Heart right ventricle (tissue), 16 donors: Measurements from ENCODE around the gene GPLD1. TPM values are rescaled to one million over a fixed set of nuclear protein-coding genes. Genes with fewer than 3 reads are reported as not detected.
"Not testable (repeated sequence)": the region's sequence is repeated elsewhere in the genome, so short reads cannot be mapped to it uniquely, and the experiment has no call there.

ENCODE experiments used
- ATAC-seq, 8 donors: fragments of 200-7000 bp; cut with Tn5 transposase; one replicate each; pipeline ENCODE4 v1.9.1; 2020; ENCODE audit warnings: mild to moderate bottlenecking in 8 of 8, moderate library complexity in 8 of 8, moderate number of reproducible peaks in 1 of 8
- DNase-seq, 2 donors: peaks; one replicate each; pipeline ENCODE4 v3.0.0-alpha.2; 2020
- H3K27ac ChIP-seq, 10 donors: fragments of 200-600 bp; sonication (generic) in 2 of 10; one replicate each; pipeline versions ENCODE4 v1.5.0 to v1.8.0; 2020 to 2022; ENCODE audit warnings: mild to moderate bottlenecking in 3 of 10
- H3K27me3 ChIP-seq, 7 donors: fragments of 200-600 bp; one replicate each; pipeline ENCODE4 v1.8.0; 2021 to 2022; ENCODE audit warnings: mild to moderate bottlenecking in 2 of 7
- H3K36me3 ChIP-seq, 9 donors: fragments of 200-600 bp; sonication (generic) in 1 of 9; one replicate each; pipeline versions ENCODE4 v1.5.0 to v1.8.0; 2020 to 2022; ENCODE audit warnings: mild to moderate bottlenecking in 2 of 9
- H3K4me1 ChIP-seq, 9 donors: fragments of 200-600 bp; sonication (generic) in 1 of 9; one replicate each; pipeline versions ENCODE4 v1.5.0 to v1.8.0; 2020 to 2022; ENCODE audit warnings: mild to moderate bottlenecking in 4 of 9
- H3K4me3 ChIP-seq, 10 donors: fragments of 200-600 bp; sonication (generic) in 2 of 10; one replicate each; pipeline versions ENCODE4 v1.5.0 to v1.8.0; 2020 to 2022; ENCODE audit warnings: mild to moderate bottlenecking in 7 of 10, moderate library complexity in 2 of 10
- H3K9me3 ChIP-seq, 11 donors: fragments of 200-600 bp in 10 of 11; sonication (generic) in 2 of 11; one replicate each; pipeline versions ENCODE4 v1.5.0 to v1.8.0; 2013 to 2022; ENCODE audit warnings: mild to moderate bottlenecking in 2 of 11, control low read depth in 1 of 11, moderate library complexity in 1 of 11
- CTCF ChIP-seq, 9 donors: fragments of 200-600 bp; sonication (generic) in 2 of 9; IDR thresholded peaks; one replicate each; pipeline versions ENCODE4 v1.5.0 to v1.8.0; 2021 to 2022; ENCODE audit warnings: antibody characterized with exemption in 9 of 9, mild to moderate bottlenecking in 5 of 9, moderate library complexity in 1 of 9
- WGBS, 2 donors: extraction: QIAGEN DNeasy Blood & Tissue Kit; methylation state at CpG; one replicate each; pipeline ENCODE4 v1.1.7; 2013; ENCODE audit warnings: inconsistent platforms in 1 of 2; 5-methylcytosine and 5-hydroxymethylcytosine counted together
- intact Hi-C, 10 donors: fragments of 100-400 bp; cut with DNase I; formaldehyde crosslinking; loops; one replicate each; pipeline versions ENCODE4 v1.11.1 to v1.14.2; 2022
- polyA plus RNA-seq, 2 donors: library from polyadenylated mRNA; stranded (reverse); fragments of 200-250 nt; gene quantifications; one replicate each; pipeline ENCODE4 v1.2.3, GENCODE V29; 2013
- total RNA-seq, 10 donors: library from RNA; stranded (reverse); fragmentation: NEBNext Ultra II Directional in 3 of 10; extraction: Animal tissue kit (Norgen Biotek cat#: 25700) in 3 of 10; gene quantifications; one replicate each; pipeline versions ENCODE4 v1.2.1 to v1.2.4, GENCODE V29; 2021 to 2023
- donor health status: Arrhythmogenic right ventricular cardiomyopathy.
- donor health status: ischemic (EF 13 %, LVEDD 7.1; RV severe dilation, severe dysfunction).
- donor health status: healthy with polysubstance abuse.
- donor health status: DM: no; HTN: yes; CAD: no.
- donor health status: DM: no; HTN: no; CAD: no.
- donor health status: ischemic (EF 25% LVEDD 6.9; RV normal size, moderate dysfunction).
- donor health status: ischemic (EF 25% LVEDD 5.7; RV mildly dilated, moderate dysfunction).
- donor health status: healthy.
- donor health status: DM: yes; HTN: yes; CAD: no.
- donor health status: Ischemic cardiomyopathy.
- donor health status: ischemic (EF 35%, LVEDD 5.7; RV mildly dilated, moderate dysfunction).
- donor health status: nonischemic (EF 11% LVEDD 7.7; RV severe dilation, severe dysfunction).
- donor health status: DM: yes; HTN: yes; CAD: no.
- donor health status: PGD.
- donor health status: ischemic (EF 29% LVEDD 5.4; RV normal size, mild dysfunction).
- donor health status: nonischemic (EF 23%, LVEDD 6.1; RV moderate dilation, normal function).

The GPLD1 gene
- total and polyA plus RNA-seq, 12 donors: 0.07 to 1.5 (median 0.78) TPM

- no peak overlapping the region for H3K27ac ChIP-seq
- WGBS, 2 donors: 84 to 89% methylated on average over 1 of the region's 1 CpG
- DNase-seq (no peak), ATAC-seq (no peak)
- TF ChIP-seq CTCF (IDR thresholded peaks at IDR 0.05): no peak
- no peaks in the 10 kb centered on the region for H3K36me3 ChIP-seq
- intact Hi-C loops: loop anchor here in 6 of 10 donors (2.0 to 5.0 kb wide), 3 partner anchors 103 to 106 kb away; no protein-coding TSS in a partner anchor
- H3K4me1 ChIP-seq: no peaks in the 10 kb centered on the region
- no peak overlapping the region for H3K4me3 ChIP-seq
- no peaks in the 10 kb centered on the region for H3K9me3 ChIP-seq
- peaks cover 0 to 12% (median 0%) of the 10 kb centered on the region in 7 donors for H3K27me3 ChIP-seq
Observed at GRCh38 chr6:24387818-24388217, 101.6 kb downstream of the GPLD1 start.

GRCh38 chr6:24385536-24386269, 103.7 kb downstream of the GPLD1 start:
- Histone ChIP-seq H3K4me1 (no peaks in the 10 kb centered on the region), H3K27ac (no peak overlapping the region), H3K9me3 (no peaks in the 10 kb centered on the region), H3K4me3 (no peak overlapping the region), H3K36me3 (no peaks in the 10 kb centered on the region), H3K27me3 (peaks cover 0 to 12% (median 0%) of the 10 kb centered on the region in 7 donors)
- intact Hi-C loops: loop anchor here in 4 of 10 donors (5.0 kb wide), 1 partner anchor 103 kb away; no protein-coding TSS in a partner anchor
- TF ChIP-seq CTCF (IDR thresholded peaks at IDR 0.05): no peak
- DNase-seq: no peak
- ATAC-seq: no peak
- 76 to 78% methylated on average over 8 of the region's 8 CpGs for WGBS, 2 donors

- H3K27me3 ChIP-seq: peaks cover 0 to 11% (median 0%) of the 10 kb centered on the region in 7 donors
- not testable (repeated sequence) for H3K4me3 ChIP-seq, H3K9me3 ChIP-seq, H3K36me3 ChIP-seq, DNase-seq, H3K4me1 ChIP-seq, ATAC-seq, H3K27ac ChIP-seq
- intact Hi-C loops: loop anchor here in 4 of 10 donors (5.0 kb wide), 1 partner anchor 102 kb away; no protein-coding TSS in a partner anchor
- 91 to 92% methylated on average over 5 of the region's 5 CpGs for WGBS, 2 donors
Observed at GRCh38 chr6:24384369-24385130, 104.8 kb downstream of the GPLD1 start.

GRCh38 chr6:24382891-24383494, 106.4 kb downstream of the GPLD1 start:
- H3K4me3 ChIP-seq, H3K27ac ChIP-seq, intact Hi-C loops, H3K4me1 ChIP-seq, ATAC-seq, H3K36me3 ChIP-seq, H3K9me3 ChIP-seq, DNase-seq, H3K27me3 ChIP-seq: not testable (repeated sequence)
- WGBS, 2 donors: 92 to 94% methylated on average over 9 of the region's 9 CpGs

GRCh38 chr6:24382220-24382540, 107.2 kb downstream of the GPLD1 start:
- WGBS, 2 donors: 90 to 96% methylated on average over 1 of the region's 1 CpG
- Histone ChIP-seq H3K4me3 (no peak overlapping the region), H3K4me1 (no peaks in the 10 kb centered on the region), H3K27me3 (peaks cover 0 to 8% (median 0%) of the 10 kb centered on the region in 7 donors), H3K36me3 (no peaks in the 10 kb centered on the region), H3K9me3 (no peaks in the 10 kb centered on the region), H3K27ac (no peak overlapping the region)
- ATAC-seq (no peak), DNase-seq (no peak)
- intact Hi-C loops: no loop called here
- TF ChIP-seq CTCF (IDR thresholded peaks at IDR 0.05): no peak
